Activated CD8-positive, alpha-beta memory T cell treated with anti-CD3 and anti-CD28 coated beads for 24 hours (primary cell): ENCODE measurements around the gene CACNG4.

Source experiments
- DNase-seq: peaks from one replicate; pipeline ENCODE4 v3.0.0-alpha.2; 2020

CACNG4 gene

GRCh38 chr17:67044016-67044772 is 79.7 kb downstream of the CACNG4 start, which contains the start of gene CACNG1:
Gene CACNG1, plus strand, starts transcription at chr17:67044554. Its CDS starts 107 bp downstream, at chr17:67044661.
- DNase-seq = no peak

- DNase-seq = no peak
Observed at GRCh38 chr17:67044940-67045339, 80.4 kb downstream of the CACNG4 start.

GRCh38 chr17:67046398-67046797 is 81.9 kb downstream of the CACNG4 start:
- DNase-seq = no peak

- no peak for DNase-seq
Observed at GRCh38 chr17:67047382-67047781, 82.9 kb downstream of the CACNG4 start.

DNA sequence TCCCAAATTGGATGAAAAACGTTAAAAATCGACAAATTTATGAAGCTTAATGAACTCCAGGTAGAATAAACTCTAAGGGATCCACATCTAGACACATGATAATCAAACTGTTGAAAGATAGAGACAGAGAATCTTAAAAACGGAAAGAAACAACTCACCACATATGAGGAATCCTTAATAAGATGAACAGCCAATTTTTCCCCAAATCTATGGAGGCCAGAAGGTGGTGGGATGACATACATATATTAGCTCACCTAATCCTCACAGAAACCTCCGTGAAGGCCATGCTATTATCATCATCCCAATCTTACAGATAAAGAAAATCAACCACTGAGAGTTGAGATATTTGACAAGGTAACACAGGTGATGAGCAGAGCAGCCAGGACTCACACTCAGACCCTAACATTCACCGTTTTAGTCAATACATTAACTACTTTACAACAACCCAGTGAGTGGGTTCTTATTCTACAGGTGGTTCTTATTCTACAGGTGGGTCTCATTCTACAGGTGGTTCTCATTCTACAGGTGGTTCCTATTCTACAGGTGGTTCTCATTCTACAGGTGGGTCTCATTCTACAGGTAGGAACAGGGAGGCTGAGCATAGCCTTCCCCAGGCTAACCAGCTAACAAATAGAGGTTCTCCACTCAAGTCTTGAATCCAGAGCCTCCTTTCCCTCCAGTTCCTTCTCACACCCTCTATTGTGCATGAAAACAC is 84.7 kb downstream of the CACNG4 start:
- no peak for DNase-seq

- no peak for DNase-seq
Observed at GRCh38 chr17:67050066-67050465, 85.6 kb downstream of the CACNG4 start.

DNA sequence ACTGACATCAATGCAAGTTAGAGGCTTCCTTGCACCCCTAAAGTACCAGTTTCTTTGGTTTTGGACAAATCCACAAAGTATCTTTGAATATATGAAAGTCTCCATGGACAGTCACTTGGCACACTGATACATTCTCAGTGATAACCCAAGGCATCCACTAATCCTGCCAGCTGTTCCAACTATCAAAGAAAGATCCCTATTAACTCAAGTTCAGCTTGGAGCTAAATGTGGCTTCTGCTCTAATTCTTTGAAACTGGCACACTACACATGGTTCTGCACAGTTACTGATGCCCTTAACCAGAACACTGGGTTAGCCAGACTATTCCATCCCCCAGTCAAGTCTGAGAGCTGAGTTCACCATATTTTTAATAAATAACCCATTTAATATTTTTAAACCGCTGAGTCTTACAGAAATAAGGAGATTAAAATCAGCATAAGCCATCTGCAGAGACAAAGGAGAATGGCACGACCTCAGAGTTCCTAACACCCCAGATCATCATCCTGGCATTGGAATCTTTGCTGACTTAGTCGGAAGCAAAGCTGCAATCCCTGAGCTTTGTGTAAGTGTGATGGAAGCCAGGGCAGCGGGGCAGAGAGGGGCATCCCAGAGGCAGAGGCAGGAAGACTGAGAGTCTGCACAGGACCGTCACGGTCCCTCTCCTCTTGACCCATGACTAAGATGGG is 86.1 kb downstream of the CACNG4 start:
- no peak for DNase-seq

DNA sequence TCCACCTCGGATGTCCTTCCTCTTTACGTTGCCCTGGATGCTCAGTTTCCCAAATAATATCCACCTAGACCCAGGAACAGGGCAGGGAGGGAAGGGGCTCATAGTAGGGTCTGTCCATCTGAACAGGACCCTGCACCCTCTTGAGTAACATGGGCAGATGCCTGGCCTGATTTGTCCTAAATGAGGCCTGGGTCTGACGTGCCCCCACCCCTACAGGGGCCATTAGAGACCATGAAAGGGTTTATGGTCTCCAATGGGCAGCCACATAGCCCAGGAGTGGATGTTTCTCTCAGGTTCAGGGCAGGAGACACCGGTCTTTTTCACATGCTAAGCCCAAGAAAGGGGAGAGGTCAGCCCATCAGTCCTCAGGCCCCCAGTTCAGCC is 86.6 kb downstream of the CACNG4 start:
- no peak for DNase-seq

DNA sequence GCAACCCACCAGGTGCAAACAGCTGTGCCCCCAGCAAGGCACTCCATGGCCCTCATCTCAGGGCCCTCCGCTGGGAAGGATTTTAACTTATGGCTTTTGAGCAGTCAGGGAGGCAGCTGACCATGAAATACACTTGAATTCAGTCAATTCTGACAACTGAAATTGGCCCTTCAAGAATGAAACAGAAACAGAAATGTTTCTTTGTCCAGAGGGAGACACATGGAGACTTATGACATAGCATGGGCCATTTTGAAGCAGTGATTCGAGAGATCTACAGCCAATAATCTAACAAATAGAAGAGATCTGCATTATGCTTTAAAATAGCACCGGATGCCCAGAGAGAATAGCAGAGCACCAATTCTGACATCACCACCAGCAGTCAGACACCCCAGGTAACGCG is 87.3 kb downstream of the CACNG4 start:
- DNase-seq = no peak

DNA sequence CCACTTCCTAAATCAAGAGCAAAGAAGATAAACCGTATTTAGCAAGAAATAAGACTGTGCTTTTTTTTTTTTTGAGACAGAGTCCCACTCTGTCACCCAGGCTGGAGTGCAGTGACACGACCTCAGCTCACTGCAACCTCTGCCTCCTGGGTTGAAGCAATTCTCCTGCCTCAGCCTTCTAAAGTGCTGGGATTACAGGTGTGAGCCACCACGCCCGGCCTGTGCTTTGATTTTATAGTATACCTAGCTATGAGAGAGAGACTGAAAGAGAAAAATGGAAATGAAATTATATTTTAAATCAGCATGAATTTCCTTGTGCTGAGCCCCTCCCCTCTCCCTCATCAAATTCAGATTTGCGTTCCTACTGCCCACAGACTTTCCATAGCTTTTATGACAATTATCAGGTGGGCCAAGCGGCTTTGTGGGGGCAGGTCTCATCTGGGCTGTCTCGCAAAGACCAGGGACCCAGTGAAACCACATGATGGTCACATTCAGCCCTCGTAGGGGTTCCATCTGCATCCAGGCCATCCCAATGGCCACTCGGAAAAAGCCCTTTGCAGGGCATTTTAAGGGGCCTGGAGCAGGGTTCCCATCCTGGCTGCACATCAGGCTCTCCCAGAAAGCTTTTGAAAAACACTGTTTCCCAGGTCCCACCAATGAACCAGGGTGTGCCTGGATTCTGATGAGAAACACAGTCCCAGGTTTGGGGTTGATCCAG is 88.4 kb downstream of the CACNG4 start:
- DNase-seq = no peak

DNA sequence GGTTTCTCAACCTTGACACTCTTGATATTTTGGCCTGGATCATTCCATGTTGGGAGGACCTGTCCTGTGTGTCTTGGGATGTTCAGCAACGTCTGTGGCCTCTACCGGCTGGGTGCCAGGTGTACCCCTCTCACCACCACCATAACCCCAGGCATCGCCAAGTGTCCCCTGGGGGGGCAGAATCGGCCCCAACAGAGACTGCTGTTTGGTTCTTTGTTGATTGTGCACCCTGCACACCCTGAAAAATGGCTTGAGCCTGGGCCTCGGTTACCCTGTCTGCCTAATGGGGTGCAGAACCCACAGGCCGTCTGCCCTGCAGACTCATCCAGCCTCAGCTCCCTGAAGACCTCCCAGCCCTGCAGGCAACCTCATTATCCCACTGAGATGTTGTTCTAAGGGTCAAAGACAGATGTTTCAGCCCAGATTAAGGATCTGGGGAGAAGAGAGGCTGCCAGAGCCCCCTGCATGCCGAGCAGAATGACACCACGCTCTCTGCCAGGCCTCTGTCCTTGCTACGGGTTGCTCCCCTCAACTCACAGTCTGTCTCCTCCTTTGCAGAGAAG is 89.0 kb downstream of the CACNG4 start:
- DNase-seq = peak; percentile 50

DNA sequence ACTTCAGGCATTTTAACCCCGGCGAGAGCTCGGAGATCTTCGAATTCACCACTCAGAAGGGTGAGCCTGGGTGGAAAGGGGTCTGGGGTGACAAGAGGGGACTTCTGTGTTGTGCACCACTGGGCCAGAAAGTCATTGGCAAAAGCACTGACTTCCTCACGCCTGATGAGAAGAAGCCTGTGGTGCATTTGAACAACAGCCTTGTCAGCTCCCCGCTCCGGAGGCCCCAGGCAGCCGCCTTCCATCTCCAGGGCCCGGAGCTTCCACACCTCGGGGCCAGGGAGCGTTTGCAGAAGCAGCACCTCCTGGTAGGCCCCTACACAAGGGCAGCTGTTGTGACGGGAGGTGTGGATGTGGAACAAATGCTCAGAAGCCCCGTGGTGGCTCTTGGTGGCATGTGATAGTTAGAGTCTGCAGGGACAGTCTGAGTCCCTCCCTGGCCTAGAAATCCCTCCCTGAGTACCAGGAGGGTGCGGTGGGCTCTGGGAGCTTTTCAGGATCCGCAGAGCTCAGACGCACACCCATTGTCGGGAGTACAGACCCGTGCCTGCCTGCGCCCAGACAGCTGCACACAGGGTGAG is 89.6 kb downstream of the CACNG4 start:
- DNase-seq = peak; percentile 47

DNA sequence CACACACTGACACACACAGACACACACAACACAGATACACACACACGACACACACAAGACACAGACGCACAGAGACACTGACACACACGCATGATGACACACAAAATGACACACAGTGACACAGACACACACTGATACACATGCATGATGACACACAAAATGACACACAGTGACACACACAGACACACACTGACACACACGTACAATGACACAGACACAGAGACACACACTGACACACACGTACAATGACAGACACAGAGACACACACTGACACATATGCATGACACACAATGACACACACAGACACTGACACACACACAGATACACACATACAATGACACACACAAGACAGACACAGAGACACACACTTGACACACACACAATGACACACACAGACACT is 90.1 kb downstream of the CACNG4 start:
- DNase-seq = peak; percentile 24

- peak; percentile 42 for DNase-seq
Observed at GRCh38 chr17:67055041-67055443, 90.5 kb downstream of the CACNG4 start.

DNA sequence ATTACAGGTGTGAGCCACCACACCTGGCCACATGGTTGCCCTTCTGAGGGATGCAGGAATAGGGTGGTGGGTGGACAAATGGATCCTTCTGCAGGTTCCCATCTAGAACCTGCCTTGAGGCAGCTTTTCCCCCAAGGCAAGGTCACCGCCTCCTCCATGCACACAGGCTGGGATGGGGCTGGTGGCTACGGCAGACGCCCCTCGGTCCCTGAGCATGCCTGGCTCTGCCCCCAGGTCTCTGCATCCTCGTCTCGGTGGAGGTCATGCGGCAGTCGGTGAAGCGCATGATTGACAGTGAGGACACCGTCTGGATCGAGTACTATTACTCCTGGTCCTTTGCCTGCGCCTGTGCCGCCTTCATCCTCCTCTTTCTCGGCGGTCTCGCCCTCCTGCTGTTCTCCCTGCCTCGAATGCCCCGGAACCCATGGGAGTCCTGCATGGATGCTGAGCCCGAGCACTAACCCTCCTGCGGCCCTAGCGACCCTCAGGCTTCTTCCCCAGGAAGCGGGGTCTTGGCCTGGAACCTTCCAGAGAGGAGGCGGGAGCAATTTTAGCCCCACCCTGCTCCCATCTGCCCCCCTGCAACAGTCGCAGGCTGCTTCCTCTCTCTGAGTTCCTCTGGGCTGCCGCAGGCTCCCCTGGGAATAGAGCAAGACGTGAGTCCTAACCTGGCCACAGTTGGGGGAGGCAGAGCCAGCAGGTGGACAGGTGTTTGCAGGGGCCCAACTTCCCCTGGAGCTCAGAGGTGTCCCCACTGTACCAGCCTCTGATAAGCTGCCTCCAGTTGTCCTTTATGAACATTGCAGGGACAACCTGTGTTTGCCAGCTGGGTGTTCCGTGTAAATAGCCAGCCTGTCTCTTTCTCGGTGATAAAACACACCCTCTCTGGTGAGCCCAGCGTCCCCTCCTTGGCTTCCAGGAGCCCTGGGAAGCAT is 91.6 kb downstream of the CACNG4 start:
- DNase-seq = peak; percentile 44

GRCh38 chr17:67056746-67057490 is 92.4 kb downstream of the CACNG4 start:
- DNase-seq = peak; percentile 38

- peak; percentile 7 for DNase-seq
Observed at GRCh38 chr17:67058036-67058435, 93.5 kb downstream of the CACNG4 start.

DNA sequence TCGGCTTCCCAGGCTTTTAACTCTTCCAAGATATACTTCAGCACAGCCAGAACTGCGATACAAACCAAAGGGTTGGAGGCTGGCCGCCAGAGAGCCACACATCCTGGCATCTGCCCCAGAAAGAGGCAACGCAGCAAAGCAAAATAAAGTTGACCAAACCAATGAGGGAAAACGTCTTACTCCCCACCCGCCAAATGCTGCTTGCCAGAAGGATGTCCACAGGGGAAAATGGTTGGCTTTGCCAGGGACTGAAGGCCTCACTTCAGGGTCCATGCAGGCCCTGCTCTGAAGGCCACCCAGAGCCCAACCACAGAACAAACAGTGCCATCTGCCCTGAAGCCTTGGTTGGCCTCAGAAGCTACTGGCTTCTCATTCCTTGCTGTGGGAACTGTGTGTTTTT is 94.9 kb downstream of the CACNG4 start:
- peak; percentile 4 for DNase-seq

DNA sequence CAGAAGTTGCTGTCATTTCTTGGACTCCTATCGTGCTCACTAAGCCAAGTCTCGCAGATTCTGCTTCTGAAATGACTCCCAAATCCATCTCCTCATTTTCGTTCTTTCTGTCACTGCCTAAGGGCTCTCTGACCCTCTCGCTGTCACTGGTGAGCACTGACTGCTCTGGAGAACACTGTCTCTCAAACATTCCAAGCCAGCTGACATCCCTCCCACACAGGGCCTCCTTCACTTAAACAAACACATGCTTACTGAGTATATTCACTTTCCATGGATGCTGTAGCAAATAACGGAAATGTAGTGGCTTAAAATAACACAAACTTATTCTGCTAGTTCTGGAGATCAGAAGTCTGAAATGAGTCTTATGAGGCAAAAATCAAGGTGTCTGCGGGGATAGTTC is 98.6 kb downstream of the CACNG4 start:
- DNase-seq = peak; percentile 26

GRCh38 chr17:67066717-67067116 is 102.2 kb downstream of the CACNG4 start:
- DNase-seq = no peak
